HG03565 (cell line): ENCODE data around the gene C16orf74.

Experiments
- ATAC-seq: cut with Tn5 transposase; IDR thresholded peaks from one replicate; pipeline ENCODE4 v1.9.1; 2021; ENCODE audit warnings: mild to moderate bottlenecking, moderate library complexity; ENCODE audit not compliant: unreplicated experiment

Gene C16orf74

GRCh38 chr16:85750827-85751697 is at the start of gene C16orf74:
Gene C16orf74 (minus strand): TSS chr16:85751096. CDS start chr16:85735217, 15,879 bp downstream.
- ATAC-seq: no peak

GRCh38 chr16:85800321-85800669 is 49.4 kb upstream of the C16orf74 start:
- ATAC-seq: no peak

GRCh38 chr16:85799497-85800320 is 48.8 kb upstream of the C16orf74 start, which contains the start of the genes COX4I1 and EMC8:
Gene COX4I1 (plus strand): TSS chr16:85799695. CDS start chr16:85801206, 1,511 bp downstream.
Gene EMC8 (minus strand): TSS chr16:85799544. CDS start chr16:85799295, 249 bp downstream.
- ATAC-seq: peak; percentile 66

GRCh38 chr16:85798901-85799496 is 48.1 kb upstream of the C16orf74 start:
- ATAC-seq: peak; percentile 15

- ATAC-seq: no peak
Measured at GRCh38 chr16:85798283-85798776, 47.4 kb upstream of the C16orf74 start.

- no peak for ATAC-seq
Measured at GRCh38 chr16:85796599-85796998, 45.7 kb upstream of the C16orf74 start.

- no peak for ATAC-seq
Measured at GRCh38 chr16:85796152-85796551, 45.3 kb upstream of the C16orf74 start.

- ATAC-seq: no peak
Measured at GRCh38 chr16:85794696-85795095, 43.8 kb upstream of the C16orf74 start.

- no peak for ATAC-seq
Measured at GRCh38 chr16:85793662-85794298, 42.9 kb upstream of the C16orf74 start.

- no peak for ATAC-seq
Measured at GRCh38 chr16:85789773-85790172, 38.9 kb upstream of the C16orf74 start.

GRCh38 chr16:85788819-85789218 is 37.9 kb upstream of the C16orf74 start:
- no peak for ATAC-seq

- no peak for ATAC-seq
Measured at GRCh38 chr16:85785927-85786326, 35.0 kb upstream of the C16orf74 start.

GRCh38 chr16:85784813-85785212 is 33.9 kb upstream of the C16orf74 start:
- no peak for ATAC-seq

GRCh38 chr16:85783441-85783840 is 32.5 kb upstream of the C16orf74 start:
- no peak for ATAC-seq

GRCh38 chr16:85782451-85782850 is 31.6 kb upstream of the C16orf74 start:
- ATAC-seq: no peak

- no peak for ATAC-seq
Measured at GRCh38 chr16:85781695-85782370, 30.9 kb upstream of the C16orf74 start.

GRCh38 chr16:85781156-85781555 is 30.3 kb upstream of the C16orf74 start:
- ATAC-seq: no peak

- ATAC-seq: no peak
Measured at GRCh38 chr16:85780281-85780680, 29.4 kb upstream of the C16orf74 start.

GRCh38 chr16:85778873-85779272 is 28.0 kb upstream of the C16orf74 start:
- ATAC-seq: no peak
